Nephron (organoid): ENCODE data around the gene CFAP97D1.

Source experiments
- H3K27ac Mint-ChIP-seq, 3 experiments: 2 replicates each; pipeline ENCODE4 v1.8.0; 2020; ENCODE audit warnings: mixed read lengths in 3 of 3, mild to moderate bottlenecking in 2 of 3, moderate library complexity in 1 of 3
- H3K27me3 Mint-ChIP-seq: 2 replicates; pipeline ENCODE4 v1.8.0; 2021; ENCODE audit warnings: low read depth, mild to moderate bottlenecking, moderate library complexity, mixed read lengths
- H3K36me3 Mint-ChIP-seq: 2 replicates; pipeline ENCODE4 v1.8.0; 2020; ENCODE audit warnings: low read depth, mixed read lengths
- H3K4me1 Mint-ChIP-seq: 2 replicates; pipeline ENCODE4 v1.8.0; 2020; ENCODE audit warnings: mixed read lengths
- H3K4me3 Mint-ChIP-seq, 3 experiments: 2 replicates each; pipeline ENCODE4 v1.8.0; 2020; ENCODE audit warnings: mild to moderate bottlenecking in 3 of 3, mixed read lengths in 3 of 3, moderate library complexity in 2 of 3
- H3K9me3 Mint-ChIP-seq: 2 replicates; pipeline ENCODE4 v1.8.0; 2020; ENCODE audit warnings: mixed read lengths
- CTCF ChIP-seq, 3 experiments: fragments of 200-600 bp; sonication (generic); IDR thresholded peaks; one replicate each; pipeline ENCODE4 v1.5.0; 2021; ENCODE audit warnings: antibody characterized with exemption in 3 of 3; ENCODE audit not compliant: unreplicated experiment in 3 of 3

The CFAP97D1 gene

GRCh38 chr17:43772877-43773648 is 7.2 kb upstream of the CFAP97D1 start:
- H3K9me3 Mint-ChIP-seq = no peaks in the 10 kb centered on the region
- TF ChIP-seq CTCF (IDR thresholded peaks at IDR 0.05; ENCODE audit: unreplicated experiment in 3 of 3) = no peak
- no peak overlapping the region for H3K27ac Mint-ChIP-seq
- H3K27me3 Mint-ChIP-seq = no peaks in the 10 kb centered on the region
- no peak overlapping the region for H3K4me3 Mint-ChIP-seq
- H3K4me1 Mint-ChIP-seq = peaks cover 25% of the 10 kb centered on the region
- H3K36me3 Mint-ChIP-seq = peaks cover 67% of the 10 kb centered on the region

GRCh38 chr17:43774304-43775250 is 5.7 kb upstream of the CFAP97D1 start:
- H3K36me3 Mint-ChIP-seq = peaks cover 55% of the 10 kb centered on the region
- no peaks in the 10 kb centered on the region for H3K9me3 Mint-ChIP-seq
- TF ChIP-seq CTCF (IDR thresholded peaks at IDR 0.05; ENCODE audit: unreplicated experiment in 3 of 3) = no peak
- H3K27me3 Mint-ChIP-seq = peaks cover 3% of the 10 kb centered on the region
- H3K4me3 Mint-ChIP-seq = peak overlapping the region in 2 of 3 experiments; percentile 29 to 33
- H3K4me1 Mint-ChIP-seq = peaks cover 25% of the 10 kb centered on the region
- no peak overlapping the region for H3K27ac Mint-ChIP-seq

GRCh38 chr17:43778337-43779144 is 1.7 kb upstream of the CFAP97D1 start, which contains the start of gene DUSP3:
TSS of gene DUSP3 (minus strand) at chr17:43778977. CDS start at chr17:43778924, 53 bp downstream.
- H3K27me3 Mint-ChIP-seq = peaks cover 23% of the 10 kb centered on the region
- peaks cover 14% of the 10 kb centered on the region for H3K4me1 Mint-ChIP-seq
- no peak for TF ChIP-seq CTCF (IDR thresholded peaks at IDR 0.05; ENCODE audit: unreplicated experiment in 3 of 3)
- H3K27ac Mint-ChIP-seq = peak within 1 kb of the TSS; percentile 48 to 86 (median 82)
- peak within 1 kb of the TSS; percentile 87 to 90 (median 89) for H3K4me3 Mint-ChIP-seq
- H3K9me3 Mint-ChIP-seq = no peaks in the 10 kb centered on the region
- H3K36me3 Mint-ChIP-seq = peaks cover 19% of the 10 kb centered on the region

GRCh38 chr17:43779145-43780125 is 800 bp upstream of the CFAP97D1 start:
- H3K4me1 Mint-ChIP-seq = peaks cover 15% of the 10 kb centered on the region
- peaks cover 13% of the 10 kb centered on the region for H3K36me3 Mint-ChIP-seq
- H3K27me3 Mint-ChIP-seq = peaks cover 23% of the 10 kb centered on the region
- H3K27ac Mint-ChIP-seq = peak overlapping the region in 2 of 3 experiments; percentile 9 to 63
- TF ChIP-seq CTCF (IDR thresholded peaks at IDR 0.05; ENCODE audit: unreplicated experiment in 3 of 3) = no peak
- peak overlapping the region; percentile 76 to 85 (median 77) for H3K4me3 Mint-ChIP-seq
- H3K9me3 Mint-ChIP-seq = no peaks in the 10 kb centered on the region
